ENCODE data around the gene PSMC3IP. TPM values are rescaled to one million over a fixed set of nuclear protein-coding genes. Genes with fewer than 3 reads are reported as not detected.
A peak's percentile ranks its signal among the peaks of the same experiment; 100 is the strongest.
"Not testable (repeated sequence)": the region's sequence is repeated elsewhere in the genome, so short reads cannot be mapped to it uniquely, and the experiment has no call there.

The PSMC3IP gene
- total RNA-seq, 1 experiment from 2014 or later, result 37.4 TPM

DNA sequence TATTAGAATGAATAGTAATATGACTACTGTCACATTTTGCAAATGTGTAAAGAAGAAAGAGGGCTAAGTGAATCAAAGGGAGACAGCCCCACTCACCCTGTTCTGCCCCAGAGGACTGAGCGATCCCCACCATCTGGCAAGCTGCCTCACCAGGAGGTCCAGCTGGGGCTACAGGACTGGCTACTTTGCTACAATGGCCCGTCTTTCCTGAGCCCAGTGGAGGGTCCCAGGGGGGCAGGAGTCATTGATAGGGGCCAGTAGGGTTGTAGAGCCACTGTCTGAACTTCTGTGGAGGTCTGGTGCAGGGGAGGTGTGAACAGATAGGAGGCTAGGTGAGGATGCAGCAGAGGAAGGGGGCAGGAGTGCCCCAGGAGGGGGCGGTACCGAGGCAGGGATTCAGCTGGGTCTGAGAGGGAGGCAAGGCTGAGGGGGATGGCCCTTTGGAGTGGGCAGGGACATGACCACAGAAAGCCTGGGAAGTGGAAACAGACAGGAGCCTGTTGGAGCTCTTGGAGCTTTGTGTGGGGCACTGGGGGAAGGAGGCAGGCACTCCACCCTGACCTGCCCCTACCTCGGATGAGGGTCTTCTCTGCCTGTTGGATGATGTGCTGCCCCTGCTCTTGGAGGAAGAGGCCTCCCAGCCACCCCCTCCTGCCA is 21.4 kb downstream of the PSMC3IP start:
- H3K4ac ChIP-seq (ENCODE audit: low read depth, low read length); H4K91ac ChIP-seq (ENCODE audit: insufficient read length, low read depth, low read length); H3K18ac ChIP-seq (ENCODE audit: insufficient read length, low read depth, low read length); H3K27ac ChIP-seq (ENCODE audit: insufficient read length, low read depth, low read length); H2BK20ac ChIP-seq (ENCODE audit: low read depth, low read length, poor library complexity, severe bottlenecking); H3K14ac ChIP-seq (ENCODE audit: insufficient read depth, low read length); H4K5ac ChIP-seq (ENCODE audit: insufficient read length, low read depth, low read length); H2BK120ac ChIP-seq (ENCODE audit: low read depth, low read length, poor library complexity, severe bottlenecking); H3K79me1 ChIP-seq (ENCODE audit: insufficient read depth, low read depth, low read length, poor library complexity, severe bottlenecking); H3K4me1 ChIP-seq (ENCODE audit: insufficient read depth, low read length); H3K79me2 ChIP-seq (ENCODE audit: insufficient read depth, low read length); H3K27me3 Mint-ChIP-seq (ENCODE audit: low read depth); H4K8ac ChIP-seq (replicated peaks; ENCODE audit: insufficient read length, low read depth, low read length); H3K56ac ChIP-seq (ENCODE audit: insufficient read length, low read depth, low read length); H3K9me3 ChIP-seq (ENCODE audit: control insufficient read depth, low read depth, low read length); H4K20me1 ChIP-seq (ENCODE audit: control insufficient read depth, insufficient read depth, insufficient read length); H3K23me2 ChIP-seq (ENCODE audit: insufficient read length, low read depth, low read length, poor library complexity, severe bottlenecking); H3K9me3 Mint-ChIP-seq; H3K27ac Mint-ChIP-seq; H3K36me3 Mint-ChIP-seq (ENCODE audit: insufficient read depth in 1 of 3, low read depth in 3 of 3); H3K9ac ChIP-seq (ENCODE audit: extremely low read depth, insufficient read length, low read length); H2AFZ ChIP-seq (ENCODE audit: low read length); H3K23ac ChIP-seq (ENCODE audit: insufficient read length, low read depth, low read length); H2BK15ac ChIP-seq (ENCODE audit: low read depth, low read length); H2BK5ac ChIP-seq (ENCODE audit: insufficient read length, low read length); H2AK5ac ChIP-seq (ENCODE audit: insufficient read length, low read length); H3K4me2 ChIP-seq (ENCODE audit: insufficient read depth, insufficient read length, low read length); H3K27me3 ChIP-seq (ENCODE audit: insufficient read depth, low read length); H2BK12ac ChIP-seq (ENCODE audit: insufficient read length, low read depth, low read length); H3T11ph ChIP-seq (ENCODE audit: low read length): not testable (repeated sequence)
- peak overlapping the region; percentile 34 to 92; a peak in 4 of 5 replicates for H3K4me3 Mint-ChIP-seq
- peaks cover 10 to 22% of the 10 kb centered on the region in 2 experiments for H3K4me1 Mint-ChIP-seq
- peak; percentile 90 for DNase-seq
- no CpG with 5 or more reads among the region's 5 CpGs for WGBS (ENCODE audit: extremely low coverage, insufficient read length, low lambda C conversion rate)
- TF ChIP-seq, protein P1, sequence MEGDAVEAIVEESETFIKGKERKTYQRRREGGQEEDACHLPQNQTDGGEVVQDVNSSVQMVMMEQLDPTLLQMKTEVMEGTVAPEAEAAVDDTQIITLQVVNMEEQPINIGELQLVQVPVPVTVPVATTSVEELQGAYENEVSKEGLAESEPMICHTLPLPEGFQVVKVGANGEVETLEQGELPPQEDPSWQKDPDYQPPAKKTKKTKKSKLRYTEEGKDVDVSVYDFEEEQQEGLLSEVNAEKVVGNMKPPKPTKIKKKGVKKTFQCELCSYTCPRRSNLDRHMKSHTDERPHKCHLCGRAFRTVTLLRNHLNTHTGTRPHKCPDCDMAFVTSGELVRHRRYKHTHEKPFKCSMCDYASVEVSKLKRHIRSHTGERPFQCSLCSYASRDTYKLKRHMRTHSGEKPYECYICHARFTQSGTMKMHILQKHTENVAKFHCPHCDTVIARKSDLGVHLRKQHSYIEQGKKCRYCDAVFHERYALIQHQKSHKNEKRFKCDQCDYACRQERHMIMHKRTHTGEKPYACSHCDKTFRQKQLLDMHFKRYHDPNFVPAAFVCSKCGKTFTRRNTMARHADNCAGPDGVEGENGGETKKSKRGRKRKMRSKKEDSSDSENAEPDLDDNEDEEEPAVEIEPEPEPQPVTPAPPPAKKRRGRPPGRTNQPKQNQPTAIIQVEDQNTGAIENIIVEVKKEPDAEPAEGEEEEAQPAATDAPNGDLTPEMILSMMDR (conservative IDR thresholded peaks at IDR 0.05), result peak; percentile 59
